HG03196 (cell line): ENCODE data around the gene ULK2.
"Not testable (repeated sequence)": the region's sequence is repeated elsewhere in the genome, so short reads cannot be mapped to it uniquely, and the experiment has no call there.

Source experiments
- ATAC-seq: cut with Tn5 transposase; IDR thresholded peaks from one replicate; pipeline ENCODE4 v1.9.1; 2021; ENCODE audit not compliant: unreplicated experiment

The ULK2 gene

DNA sequence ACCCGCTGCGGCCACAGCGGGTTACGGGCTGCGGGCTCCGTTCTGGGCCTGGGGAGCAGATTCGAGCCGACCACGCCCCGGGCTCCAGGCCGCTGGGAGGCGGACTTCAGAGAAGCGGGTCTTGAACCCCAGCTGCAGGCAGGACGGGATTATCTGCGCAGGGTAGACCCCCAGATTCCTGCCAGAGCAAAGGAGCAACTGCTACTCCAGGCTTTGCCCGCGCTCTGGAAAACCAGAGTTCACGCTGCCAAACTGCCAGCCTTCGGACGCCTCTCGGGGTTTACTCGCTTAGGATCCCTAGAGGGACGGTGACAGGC is 301 bp upstream of the ULK2 start:
- ATAC-seq = no peak

DNA sequence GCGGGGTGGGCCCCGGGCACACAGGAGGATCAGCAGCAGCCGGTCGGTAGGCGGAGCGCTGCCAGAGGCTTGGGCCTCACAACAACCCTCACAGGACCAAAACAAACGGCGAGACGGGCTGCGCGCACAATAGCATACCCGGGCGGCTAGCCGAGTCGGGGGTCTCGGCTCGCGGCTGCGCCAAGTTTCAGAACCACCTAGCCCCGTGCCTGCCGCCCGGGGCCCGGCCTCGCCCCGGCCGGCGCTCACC is 732 bp downstream of the ULK2 start:
- ATAC-seq = no peak

DNA sequence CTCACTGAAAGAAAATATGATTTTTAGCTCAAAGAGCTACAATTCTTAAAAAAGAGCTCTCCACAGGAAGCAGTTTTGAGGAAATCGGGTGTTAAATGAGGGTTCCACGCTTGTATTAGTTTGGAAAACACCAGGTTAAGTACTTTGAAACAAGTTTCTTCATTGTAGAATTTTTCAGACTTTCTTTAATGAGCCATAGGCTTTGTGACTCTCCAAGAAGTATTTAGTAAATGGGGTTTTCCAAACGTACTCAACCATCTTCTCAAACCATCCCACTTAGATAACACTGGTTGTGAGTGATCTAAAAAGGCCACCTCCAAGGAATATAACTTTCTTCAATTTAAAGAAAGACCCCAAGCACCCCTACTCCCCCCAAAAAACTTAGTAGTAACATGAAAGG is 2.7 kb downstream of the ULK2 start:
- no peak for ATAC-seq

DNA sequence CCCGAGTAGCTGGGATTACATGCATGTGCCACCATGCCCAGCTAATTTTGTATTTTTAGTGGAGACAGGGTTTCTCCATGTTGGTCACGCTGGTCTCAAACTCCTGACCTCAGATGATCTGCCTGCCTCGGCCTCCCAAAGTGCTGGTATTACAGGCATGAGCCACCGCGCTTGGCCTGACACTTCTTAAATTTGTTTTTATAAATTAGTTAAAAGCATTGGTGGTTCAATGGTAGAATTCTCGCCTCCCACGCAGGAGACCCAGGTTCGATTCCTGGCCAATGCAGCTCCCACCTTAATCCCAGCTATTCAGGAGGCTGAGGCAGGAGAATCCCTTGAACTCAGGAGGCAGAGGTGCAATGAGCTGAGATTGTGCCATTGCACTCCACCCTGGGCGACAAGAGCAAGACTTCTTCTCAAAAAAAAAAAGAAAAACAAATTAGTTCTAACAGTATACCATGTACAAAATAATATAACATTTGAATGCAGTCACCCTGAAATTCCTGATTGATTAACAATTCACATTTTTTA is 7.0 kb downstream of the ULK2 start:
- not testable (repeated sequence) for ATAC-seq

DNA sequence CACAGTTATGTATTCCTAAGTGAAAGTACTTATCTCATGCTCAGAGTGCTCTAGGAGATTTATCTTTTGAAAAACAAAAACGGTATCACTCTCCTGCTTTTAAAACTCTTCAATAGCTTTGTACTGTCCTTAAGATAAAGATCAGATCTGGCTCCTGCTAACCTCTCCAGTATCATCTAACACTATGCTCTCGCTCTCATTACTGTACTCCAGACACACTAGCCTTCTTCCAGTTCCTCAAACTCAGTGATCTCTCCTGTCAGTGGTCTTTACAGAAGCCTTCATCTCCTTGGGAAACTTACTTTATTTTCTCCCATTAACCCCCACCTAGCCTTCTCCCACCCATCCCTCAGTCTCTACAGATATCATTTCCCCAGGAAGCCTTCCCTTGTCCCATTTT is 10.1 kb downstream of the ULK2 start:
- no peak for ATAC-seq

DNA sequence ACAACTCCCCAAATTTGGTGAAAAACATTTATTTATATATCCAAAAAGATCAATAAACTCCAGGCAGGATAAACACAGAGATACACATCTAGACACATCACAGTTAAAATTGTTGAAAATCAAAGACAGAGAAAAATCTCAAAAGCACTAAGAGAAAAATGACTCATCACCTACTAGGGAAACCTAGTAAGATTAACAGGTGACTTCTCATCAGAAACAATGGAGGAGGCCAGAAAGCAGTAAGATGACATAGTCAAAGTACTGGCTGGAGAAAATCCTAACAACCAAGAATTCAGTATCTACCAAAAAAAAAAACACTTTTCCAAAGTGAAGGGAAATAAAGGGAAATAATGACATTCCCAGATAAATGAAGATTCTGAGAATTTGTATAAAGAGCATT is 33.8 kb downstream of the ULK2 start:
- ATAC-seq = no peak

DNA sequence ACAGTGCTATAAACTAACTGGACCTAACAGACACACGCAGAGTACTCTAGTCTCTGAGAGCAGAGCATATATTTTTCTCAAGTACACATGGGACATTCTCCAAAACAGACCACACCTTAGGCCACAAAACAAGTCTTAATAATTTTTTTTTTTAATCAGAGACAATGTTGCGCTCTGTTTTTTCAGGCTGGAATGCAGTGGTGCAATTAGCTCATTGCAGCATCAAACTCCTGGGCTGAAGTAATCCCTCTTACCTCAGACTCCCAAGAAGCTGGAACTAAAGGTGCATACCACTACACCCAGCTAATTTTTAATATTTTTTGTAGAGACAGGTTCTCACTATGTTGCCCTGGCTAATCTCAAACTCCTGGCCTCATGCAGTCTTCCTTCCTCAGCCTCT is 37.7 kb downstream of the ULK2 start:
- no peak for ATAC-seq

DNA sequence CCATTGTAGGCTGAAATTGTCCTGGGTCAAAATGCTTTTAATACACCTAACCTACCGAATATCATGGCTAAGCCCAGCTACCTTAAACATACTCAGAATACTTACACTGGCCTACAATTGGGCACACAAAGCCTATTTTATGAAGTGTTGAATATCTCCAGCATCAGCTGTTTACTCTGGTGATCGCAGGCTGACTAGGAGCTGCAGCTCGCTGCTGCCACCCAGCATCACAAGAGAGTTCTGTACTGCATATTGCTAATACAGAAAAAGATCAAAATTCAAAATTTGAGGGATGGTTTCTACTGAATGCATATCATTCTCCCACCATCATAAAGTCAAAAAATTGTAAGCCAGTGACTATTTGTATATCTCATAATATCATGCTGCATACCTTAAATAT is 55.3 kb downstream of the ULK2 start:
- ATAC-seq = no peak

DNA sequence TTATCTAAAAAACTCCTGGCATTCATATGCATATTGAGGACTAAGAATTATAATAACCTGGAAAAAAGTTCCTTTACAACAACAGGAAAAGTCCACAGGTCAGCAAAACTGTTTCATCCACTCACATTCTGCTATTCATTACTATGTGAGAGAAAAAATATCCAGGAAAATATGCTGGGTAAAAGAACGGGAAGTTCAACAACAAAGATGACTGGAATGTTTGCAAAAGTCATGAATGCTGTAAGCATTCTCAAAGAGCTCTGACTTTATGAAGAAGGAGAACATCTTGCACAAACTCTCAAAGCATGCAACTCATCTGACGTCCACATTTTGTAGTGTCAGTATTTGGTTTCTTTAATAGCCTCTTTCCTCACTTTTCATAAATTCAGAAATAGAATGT is 62.7 kb downstream of the ULK2 start:
- ATAC-seq = no peak

DNA sequence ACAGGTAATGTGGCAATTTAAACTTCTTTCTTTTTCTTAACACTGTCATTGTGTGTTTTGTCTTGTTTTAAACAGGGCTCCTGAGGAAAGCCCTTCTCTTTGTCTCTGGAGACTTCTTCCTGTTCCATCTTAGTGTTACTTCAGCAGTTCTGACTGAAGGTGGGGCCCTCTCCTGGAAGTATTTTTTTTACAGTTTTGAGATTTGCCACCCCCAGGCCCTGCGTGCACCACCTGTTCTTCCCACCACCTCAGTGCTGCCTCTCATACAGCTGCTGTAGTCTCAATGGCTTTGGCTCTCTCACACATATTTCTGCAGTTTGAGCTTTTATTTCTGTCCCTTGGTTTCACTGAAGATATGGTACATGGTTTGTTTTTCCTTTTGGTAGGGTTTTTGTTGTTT is 67.2 kb downstream of the ULK2 start:
- ATAC-seq = no peak

DNA sequence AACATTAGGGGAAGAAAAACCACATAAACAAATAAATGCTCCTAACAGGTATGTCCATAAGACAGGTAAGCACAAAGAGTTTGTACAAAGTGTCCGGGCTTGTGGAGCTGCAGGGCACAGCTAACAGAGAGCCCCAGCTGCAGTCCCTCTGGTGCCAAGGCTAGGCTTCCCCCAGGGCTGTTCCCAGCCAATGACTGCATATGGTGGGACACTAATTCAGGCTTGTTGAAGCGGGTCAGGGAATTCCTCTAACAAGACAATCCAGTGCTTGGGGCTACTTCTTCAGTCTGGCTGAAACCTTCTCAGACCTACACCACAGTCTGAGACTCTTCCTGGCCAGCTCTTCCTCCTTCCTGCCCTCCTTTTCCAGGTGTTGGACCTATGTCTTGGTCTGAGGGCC is 67.9 kb downstream of the ULK2 start:
- no peak for ATAC-seq

DNA sequence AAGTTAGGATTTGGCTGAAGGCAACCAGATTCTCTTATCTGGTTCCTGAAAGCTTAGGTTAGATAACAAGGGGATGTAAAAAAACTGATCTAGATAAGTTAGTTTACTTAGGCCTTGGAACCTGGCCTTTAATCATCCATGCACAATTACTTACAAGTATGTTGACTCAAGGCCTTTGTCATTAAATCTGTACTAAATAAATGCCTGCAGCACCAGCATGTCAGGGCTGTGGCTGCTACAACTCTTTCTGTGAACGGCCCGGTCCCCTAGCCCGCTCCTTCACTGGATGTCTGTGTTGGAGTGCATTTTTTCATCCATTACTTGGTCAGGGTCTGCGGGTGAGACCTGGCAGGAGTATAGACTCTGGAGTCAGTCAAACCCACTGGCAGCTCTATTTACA is 71.3 kb downstream of the ULK2 start:
- ATAC-seq = no peak

DNA sequence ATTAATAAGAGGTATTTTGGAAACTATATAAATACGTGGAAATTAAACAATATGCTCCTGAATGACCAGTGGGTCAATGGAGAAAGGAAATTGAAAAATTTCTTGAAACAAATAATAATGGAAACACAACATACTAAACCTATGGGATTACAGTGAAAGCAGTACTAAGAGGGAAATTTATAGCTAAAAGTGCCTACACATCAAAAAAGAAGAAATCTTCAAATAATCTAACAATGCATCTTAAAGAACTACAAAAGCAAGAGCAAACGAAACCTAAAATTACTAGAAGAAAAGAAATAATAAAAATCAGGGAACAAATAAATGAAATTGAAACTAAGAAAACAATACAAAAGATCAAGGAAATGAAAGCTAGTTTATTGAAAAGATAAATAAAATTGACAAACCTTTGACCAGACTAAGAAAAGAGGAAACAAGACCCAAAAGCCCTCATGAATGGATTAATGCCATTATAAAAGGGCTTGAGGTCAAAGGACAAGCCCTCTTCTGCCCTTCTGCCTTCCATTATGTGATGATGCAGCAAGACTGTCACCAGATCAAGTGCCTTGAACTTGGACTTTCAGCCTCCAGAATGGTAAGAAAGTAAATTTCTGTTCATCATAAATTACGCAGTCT is 75.7 kb downstream of the ULK2 start:
- no peak for ATAC-seq

DNA sequence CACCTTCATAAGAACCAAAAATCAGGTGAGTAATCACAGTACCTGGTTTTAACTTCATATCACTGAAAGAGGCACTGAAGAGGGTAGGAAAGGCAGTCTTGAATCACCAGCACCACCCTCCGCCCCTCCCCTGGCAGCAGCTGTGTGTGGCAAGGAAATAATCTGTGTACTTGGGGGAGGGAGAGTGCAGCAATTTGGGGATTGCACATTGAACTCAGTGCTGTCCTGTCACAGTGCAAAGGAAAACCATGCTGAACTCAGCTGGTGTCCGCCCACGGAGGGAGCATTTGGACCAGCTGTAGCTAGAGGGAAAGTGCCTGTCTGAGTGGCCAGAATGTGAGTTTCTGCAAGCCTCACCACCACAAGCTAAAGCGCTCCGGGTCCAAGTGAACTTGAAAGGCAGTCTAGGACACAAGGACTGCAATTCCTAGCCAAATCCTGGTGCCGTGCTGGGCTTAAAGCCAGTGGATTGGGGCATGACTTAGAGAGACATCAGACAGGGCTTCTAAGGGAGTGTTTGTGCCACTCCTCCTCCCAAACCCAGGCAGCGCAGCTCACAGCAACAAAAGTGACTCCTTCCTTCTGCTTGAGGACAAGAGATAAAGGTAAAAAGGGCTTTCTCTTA is 79.9 kb downstream of the ULK2 start:
- ATAC-seq = no peak

DNA sequence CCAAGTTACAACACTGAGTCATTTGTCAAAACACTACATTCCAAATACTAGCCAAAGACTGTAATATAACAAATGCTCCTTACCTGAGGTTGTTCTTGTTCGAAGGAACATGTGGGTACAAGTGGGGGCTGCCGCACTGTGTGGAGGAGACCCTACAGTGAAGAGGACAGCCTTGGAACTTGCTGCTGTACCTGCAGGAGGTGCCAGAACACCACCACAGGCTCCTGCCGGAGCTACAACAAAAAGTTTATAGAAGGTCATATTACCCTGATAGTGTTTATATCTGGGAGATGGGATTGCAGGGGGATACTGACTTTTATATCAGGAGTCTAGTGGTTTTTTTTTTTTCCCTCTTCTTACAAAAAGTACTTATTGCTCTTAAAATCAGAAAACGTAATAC is 81.9 kb downstream of the ULK2 start:
- ATAC-seq = no peak

DNA sequence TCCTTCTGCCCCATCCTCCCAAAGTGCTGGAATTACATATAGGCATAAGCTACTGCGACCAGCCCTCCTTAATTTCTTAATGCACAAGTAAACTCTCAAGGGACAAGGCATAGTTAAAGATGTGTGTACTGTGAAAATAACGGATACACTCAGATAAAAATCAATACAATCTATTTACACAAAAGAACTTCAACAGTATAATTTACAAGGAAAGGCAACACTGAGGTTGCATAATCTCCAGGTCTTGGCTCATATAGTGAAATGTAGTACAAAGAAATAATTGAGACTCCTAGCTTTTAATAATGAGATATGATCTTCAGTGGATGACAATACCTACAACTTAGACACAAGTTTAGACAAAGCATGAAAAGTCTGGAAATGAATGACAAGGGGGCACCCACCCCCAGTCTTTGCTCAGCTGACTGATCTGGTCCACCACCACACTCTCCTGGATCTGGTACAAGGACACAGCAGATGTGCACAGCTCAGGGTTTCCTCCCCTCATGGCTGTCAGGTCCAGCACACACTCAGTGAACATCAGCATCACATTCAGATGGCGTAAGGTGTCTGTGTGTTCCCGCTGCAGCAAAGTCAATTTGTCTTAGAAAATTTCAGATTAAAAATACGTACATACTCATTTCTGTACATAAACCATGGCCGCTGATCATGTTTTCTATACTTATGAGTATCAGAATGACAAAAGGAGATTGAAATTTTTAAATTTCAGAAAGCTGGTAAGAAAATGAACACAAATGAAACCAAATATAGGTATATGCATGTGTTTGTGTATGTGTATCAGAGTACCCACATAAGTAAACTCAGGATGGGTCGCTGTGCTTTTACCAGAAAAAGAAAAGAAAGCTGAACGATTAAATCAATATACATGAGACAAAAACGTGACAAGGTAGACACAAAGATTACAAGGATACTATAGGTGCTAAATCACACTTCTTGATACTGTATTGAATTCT is 86.0 kb downstream of the ULK2 start:
- no peak for ATAC-seq

DNA sequence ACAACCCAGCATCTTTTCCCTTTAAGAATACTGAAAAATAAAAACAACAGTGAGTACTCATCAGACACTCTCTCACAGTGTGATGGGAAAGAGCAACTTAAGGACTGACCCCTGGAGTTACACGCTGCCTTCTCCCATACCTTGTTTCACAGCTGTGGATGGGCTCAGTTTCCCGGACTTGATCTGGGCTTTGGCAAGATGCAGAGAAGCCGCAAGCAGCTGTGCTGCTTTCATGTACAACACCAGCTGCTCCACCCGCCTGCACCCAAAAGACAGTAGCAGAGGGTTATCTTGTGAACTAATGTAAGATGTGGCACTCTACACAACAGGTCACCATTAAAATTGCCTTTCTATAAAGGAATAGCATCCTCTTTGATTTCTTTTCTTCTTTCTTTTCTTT is 86.9 kb downstream of the ULK2 start:
- ATAC-seq = no peak

DNA sequence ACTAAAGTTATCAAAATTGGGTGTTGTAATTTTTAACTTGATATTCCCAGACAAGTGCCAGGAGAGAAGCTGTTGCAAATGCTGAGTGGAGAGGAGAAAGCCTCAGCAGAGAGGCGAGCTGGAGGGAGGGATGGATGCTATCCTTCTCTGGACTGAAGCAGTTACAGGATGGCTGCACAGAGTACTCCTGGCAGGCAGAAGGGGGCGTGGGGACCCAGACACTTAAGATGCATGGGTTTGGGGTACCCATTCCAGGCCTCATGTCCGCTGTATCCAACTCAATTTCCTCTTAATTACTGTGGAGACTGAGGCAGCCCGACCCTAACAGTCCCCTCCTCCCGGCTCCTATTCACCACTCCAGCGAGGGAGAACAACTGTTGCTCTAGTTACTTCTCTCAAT is 94.2 kb downstream of the ULK2 start:
- ATAC-seq = no peak

DNA sequence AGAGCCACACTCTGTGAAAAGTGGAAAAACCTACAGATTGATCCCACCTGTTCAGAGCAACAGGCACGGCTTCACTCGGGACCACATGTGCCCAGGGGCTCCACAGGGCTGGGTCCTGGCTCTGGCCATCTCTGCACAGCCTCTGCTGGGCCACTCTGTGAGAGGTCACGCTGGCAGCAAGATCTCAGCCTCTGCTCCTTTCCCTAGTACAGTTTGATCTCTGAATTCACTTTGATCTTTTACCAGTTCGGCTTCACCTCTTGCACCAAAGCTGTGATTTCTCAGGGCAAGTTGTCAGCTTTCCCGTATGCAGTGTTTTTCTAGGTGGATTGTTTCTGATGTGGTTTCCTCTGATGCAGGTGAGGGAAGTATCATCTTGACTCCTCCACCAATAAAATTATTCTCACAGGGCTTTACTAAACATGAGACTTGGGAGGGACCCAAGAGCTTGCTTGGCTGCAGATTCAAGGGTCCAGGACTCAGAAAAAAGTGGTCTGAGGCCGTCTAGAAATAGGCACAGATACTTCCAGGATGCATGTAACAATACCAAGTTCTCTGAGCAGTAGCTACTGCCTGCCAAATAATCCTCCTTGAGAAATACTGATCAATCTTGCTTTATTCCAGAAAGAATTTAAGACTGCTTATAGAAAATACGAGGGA is 95.6 kb downstream of the ULK2 start:
- ATAC-seq = no peak

DNA sequence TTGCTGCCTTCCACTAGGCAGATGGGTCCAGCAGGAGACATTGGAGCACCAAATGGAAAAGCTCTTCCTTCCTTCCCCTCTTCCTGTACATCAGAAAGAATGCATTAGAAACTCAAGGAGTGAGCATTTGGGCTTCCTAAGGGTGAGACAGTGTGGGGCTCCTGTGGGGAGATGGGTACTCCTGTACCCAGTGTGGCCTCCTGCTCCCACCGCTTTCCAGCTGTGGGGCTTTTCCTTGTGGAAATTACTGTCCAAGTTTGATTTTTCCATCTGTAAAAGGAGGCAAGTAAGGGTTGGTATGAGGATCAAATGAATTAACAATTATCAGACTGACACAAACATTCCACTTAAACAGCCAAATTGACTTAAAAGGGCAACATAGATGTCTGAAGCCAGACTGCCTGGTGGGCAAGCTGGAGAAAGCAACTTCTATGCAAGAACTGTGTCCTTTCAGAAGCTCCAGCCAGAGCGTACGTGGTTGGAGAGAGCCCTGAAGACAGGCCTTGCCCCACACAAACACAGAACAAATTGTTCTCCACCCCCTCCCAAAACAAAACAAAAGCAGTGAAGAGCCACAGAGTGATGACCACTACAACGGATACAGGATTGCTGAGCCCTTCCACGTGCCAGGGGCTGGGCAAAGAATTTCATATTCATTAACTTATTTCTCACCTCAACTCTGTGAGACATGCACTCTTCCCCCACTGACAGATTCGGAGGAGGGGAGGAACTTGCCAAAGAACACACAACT is 96.6 kb downstream of the ULK2 start:
- ATAC-seq = no peak
